Measurements from ENCODE around the gene C1orf226. TPM values are rescaled to one million over a fixed set of nuclear protein-coding genes. Genes with fewer than 3 reads are reported as not detected.
"Not testable (repeated sequence)": the region's sequence is repeated elsewhere in the genome, so short reads cannot be mapped to it uniquely, and the experiment has no call there.

The C1orf226 gene
- under 1 TPM in 2 of 3 donors, not detected in 1; 0.10 to 0.11 TPM for total RNA-seq

GRCh38 chr1:162381383-162381782 lies at the start of gene C1orf226:
C1orf226 (plus strand) TSS chr1:162381728; CDS start chr1:162381902, 174 bp downstream.
- H3K4me1 Mint-ChIP-seq (ENCODE audit: low read depth), result no peaks in the 10 kb centered on the region
- ATAC-seq (no peak), DNase-seq (no peak)
- no peaks in the 10 kb centered on the region for H3K27me3 Mint-ChIP-seq (ENCODE audit: low read depth)
- no peaks in the 10 kb centered on the region for H3K36me3 Mint-ChIP-seq (ENCODE audit: insufficient read depth)
- H3K4me3 Mint-ChIP-seq, result no peak within 1 kb of the TSS
- H3K9me3 Mint-ChIP-seq, result no peaks in the 10 kb centered on the region

- ATAC-seq (no peak), DNase-seq (no peak)
- H3K4me3 Mint-ChIP-seq, result no peak overlapping the region
- H3K36me3 Mint-ChIP-seq (ENCODE audit: insufficient read depth), result no peaks in the 10 kb centered on the region
- H3K9me3 Mint-ChIP-seq, result no peaks in the 10 kb centered on the region
- H3K27me3 Mint-ChIP-seq (ENCODE audit: low read depth), result peaks cover 12% of the 10 kb centered on the region
- H3K4me1 Mint-ChIP-seq (ENCODE audit: low read depth), result no peaks in the 10 kb centered on the region
Observed at GRCh38 chr1:162333991-162334390, 47.5 kb upstream of the C1orf226 start.

DNA sequence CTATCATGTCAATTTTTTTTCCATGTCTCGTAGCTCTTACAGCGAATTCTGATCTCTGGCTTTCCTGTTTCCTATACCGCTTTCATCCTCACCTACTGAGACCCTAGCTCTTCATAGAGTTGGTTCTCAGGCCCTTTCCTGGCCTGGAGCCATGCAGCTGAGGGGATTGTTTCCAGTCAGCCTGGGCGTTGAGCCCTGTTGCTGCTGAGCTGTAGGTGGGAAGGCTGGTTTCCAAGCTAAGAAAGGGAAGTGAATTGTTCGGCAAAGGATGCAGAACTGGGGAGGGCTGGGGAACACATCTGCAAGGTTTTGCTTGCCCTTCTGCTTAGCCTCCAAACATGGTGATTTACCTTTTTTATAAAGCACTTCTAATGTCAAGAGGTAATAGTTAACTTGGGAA lies 46.4 kb upstream of the C1orf226 start:
- DNase-seq (no peak), ATAC-seq (no peak)
- Mint-ChIP-seq H3K4me1 (ENCODE audit: low read depth) (no peaks in the 10 kb centered on the region), H3K27me3 (ENCODE audit: low read depth) (peaks cover 12% of the 10 kb centered on the region), H3K36me3 (ENCODE audit: insufficient read depth) (no peaks in the 10 kb centered on the region), H3K4me3 (no peak overlapping the region), H3K9me3 (no peaks in the 10 kb centered on the region)

DNA sequence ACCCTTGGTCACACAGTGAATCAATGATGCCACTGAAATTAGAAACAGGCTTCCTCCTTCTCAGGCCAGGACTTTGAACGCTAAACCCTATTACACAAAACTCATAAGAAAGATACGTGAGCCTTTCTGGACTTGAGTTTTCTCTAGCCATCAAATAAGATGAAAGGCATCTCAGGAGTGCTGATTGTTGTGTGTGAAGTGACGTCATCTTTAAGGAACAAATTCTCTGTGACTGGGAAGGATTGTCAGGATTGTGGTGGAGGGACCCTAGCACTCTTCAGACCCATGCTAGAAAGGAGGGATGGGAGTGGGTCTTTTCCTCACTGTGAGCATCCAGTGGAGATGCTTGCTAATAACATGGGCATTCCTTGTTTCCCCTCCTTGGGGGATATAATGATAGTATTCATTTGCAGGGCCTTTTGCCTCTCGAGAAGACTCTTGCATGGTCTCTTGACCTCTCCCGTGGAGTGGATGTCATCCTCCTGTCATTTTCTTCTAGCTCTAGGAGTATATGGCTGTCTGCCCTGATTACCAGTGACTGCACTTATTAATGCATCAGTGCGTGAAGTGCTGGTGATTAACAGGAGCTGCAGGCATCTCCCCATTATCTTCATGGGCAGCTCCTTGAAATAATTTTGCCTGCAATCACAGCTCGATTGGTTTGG lies 44.8 kb upstream of the C1orf226 start:
- no peaks in the 10 kb centered on the region for H3K4me1 Mint-ChIP-seq (ENCODE audit: low read depth)
- peaks cover 15% of the 10 kb centered on the region for H3K27me3 Mint-ChIP-seq (ENCODE audit: low read depth)
- ATAC-seq, result no peak
- no peaks in the 10 kb centered on the region for H3K36me3 Mint-ChIP-seq (ENCODE audit: insufficient read depth)
- DNase-seq, result no peak
- no peak overlapping the region for H3K4me3 Mint-ChIP-seq
- H3K9me3 Mint-ChIP-seq, result no peaks in the 10 kb centered on the region

DNA sequence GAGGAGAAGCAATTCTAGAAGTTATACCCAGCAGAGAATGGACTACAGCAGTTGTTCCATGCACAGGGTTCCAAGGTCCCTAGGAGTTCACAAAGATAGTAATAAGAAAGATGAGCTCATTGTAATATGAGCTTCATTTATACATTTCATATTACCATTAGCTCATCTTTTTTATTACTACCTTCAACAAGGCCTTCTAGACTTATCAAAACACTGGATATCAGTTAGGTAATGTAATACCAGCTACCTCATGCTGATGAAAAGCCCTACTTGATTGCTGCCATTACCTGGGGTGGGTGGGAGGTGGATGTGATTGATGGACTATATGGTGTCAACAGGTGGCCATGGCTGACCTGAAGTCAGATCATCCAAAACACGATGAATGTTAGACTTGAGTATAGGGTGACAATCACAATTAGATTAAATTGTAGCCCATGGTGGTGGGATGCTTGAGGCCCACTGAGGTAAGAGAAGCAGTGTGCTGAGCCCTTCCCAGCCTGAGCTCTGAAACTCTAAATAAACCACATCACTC lies 39.0 kb upstream of the C1orf226 start:
- H3K4me1 Mint-ChIP-seq (ENCODE audit: low read depth), result no peaks in the 10 kb centered on the region
- H3K36me3 Mint-ChIP-seq (ENCODE audit: insufficient read depth), result no peaks in the 10 kb centered on the region
- no peak for DNase-seq
- no peak for ATAC-seq
- no peak overlapping the region for H3K4me3 Mint-ChIP-seq
- H3K27me3 Mint-ChIP-seq (ENCODE audit: low read depth), result peaks cover 9% of the 10 kb centered on the region
- H3K9me3 Mint-ChIP-seq, result no peaks in the 10 kb centered on the region

DNA sequence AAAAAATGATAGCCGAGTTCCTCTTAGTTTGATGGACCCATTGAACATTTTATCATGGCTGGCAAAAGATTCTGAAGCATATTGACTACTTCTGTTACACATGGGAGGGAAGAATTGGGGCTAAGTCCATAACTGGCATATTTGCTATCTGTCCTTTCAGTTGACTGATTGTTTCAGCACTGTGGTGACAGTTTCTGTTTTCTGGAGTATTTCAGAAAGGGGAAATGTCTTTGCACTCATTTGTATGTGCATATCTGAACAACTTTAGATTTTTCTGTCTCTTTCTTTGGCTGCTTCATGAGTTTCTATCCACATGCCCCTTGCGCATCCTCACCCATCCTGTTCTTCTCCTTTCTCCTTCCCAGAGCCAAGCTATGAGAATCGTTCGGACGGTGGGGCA lies 38.1 kb upstream of the C1orf226 start:
- H3K9me3 Mint-ChIP-seq, result no peaks in the 10 kb centered on the region
- H3K4me3 Mint-ChIP-seq, result no peak overlapping the region
- no peak for DNase-seq
- no peak for ATAC-seq
- H3K4me1 Mint-ChIP-seq (ENCODE audit: low read depth), result no peaks in the 10 kb centered on the region
- no peaks in the 10 kb centered on the region for H3K36me3 Mint-ChIP-seq (ENCODE audit: insufficient read depth)
- peaks cover 12% of the 10 kb centered on the region for H3K27me3 Mint-ChIP-seq (ENCODE audit: low read depth)

GRCh38 chr1:162347281-162347680 lies 34.2 kb upstream of the C1orf226 start:
- Mint-ChIP-seq H3K36me3 (ENCODE audit: insufficient read depth) (no peaks in the 10 kb centered on the region), H3K4me1 (ENCODE audit: low read depth) (no peaks in the 10 kb centered on the region), H3K4me3 (no peak overlapping the region), H3K9me3 (no peaks in the 10 kb centered on the region), H3K27me3 (ENCODE audit: low read depth) (peaks cover 8% of the 10 kb centered on the region)
- ATAC-seq (no peak), DNase-seq (no peak)

DNA sequence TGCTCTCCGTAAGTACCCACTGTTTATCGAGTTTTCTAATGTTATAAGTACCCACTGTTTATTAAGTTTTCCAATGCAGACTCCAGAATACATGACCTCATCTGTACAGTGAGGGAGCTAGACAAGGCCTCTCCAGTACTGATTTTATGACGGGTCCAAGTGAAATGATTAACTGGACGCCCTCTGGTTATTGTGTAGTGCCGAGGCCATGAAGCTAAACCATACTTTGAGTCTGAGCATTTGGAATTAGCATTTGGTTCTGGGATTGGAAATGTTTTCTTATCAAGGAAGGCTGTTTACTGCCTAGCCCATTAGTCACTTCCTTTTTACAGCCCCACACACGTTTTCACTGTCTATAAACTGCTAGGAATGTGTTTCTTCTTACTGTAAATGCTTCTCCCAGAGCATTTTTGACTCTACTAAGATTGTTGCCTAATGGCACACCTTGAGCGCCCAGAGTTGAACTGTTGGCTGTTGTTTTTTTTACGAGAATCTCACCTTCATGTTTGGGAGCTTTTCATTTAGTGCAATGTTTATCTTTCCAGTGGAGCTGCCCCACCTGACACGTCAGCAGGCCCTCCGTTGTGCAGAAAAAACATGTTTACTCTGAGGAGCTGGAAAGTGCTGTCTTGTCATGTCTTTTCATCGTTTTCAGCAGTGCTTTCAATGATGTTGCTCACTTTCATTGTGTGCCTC lies 31.7 kb upstream of the C1orf226 start:
- no peaks in the 10 kb centered on the region for H3K4me1 Mint-ChIP-seq (ENCODE audit: low read depth)
- H3K9me3 Mint-ChIP-seq, result no peaks in the 10 kb centered on the region
- no peak for DNase-seq
- peaks cover 20% of the 10 kb centered on the region for H3K27me3 Mint-ChIP-seq (ENCODE audit: low read depth)
- H3K4me3 Mint-ChIP-seq, result no peak overlapping the region
- H3K36me3 Mint-ChIP-seq (ENCODE audit: insufficient read depth), result no peaks in the 10 kb centered on the region
- no peak for ATAC-seq

DNA sequence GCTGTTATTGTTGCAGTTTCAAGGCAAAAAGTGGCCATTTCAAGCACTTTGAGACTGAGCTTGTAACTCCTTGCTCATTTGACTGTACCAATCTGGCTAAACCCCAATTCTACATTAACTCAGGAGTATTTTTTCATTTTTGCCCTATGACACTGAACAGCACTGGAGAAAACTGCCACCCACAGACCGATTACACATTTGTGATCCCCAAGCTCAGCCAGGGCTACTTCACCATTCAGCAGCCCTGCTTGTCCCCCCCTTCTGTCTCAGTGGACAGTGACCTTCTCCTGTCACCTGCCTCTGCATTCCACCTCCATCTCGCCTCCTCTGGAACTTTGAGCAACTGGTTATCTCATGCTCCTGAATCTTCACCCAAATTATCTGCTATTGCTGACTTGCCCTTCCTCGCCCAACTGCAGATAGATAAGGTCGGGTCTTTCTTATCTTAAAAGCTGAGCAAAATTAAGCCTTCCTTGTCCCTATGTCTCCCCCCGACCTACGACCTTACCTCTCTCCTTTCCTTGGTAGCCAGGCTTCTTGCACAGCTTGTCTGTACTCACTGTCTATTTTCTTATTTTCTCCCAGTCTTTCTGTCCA lies 30.2 kb upstream of the C1orf226 start:
- Mint-ChIP-seq H3K27me3 (ENCODE audit: low read depth) (peaks cover 22% of the 10 kb centered on the region), H3K4me1 (ENCODE audit: low read depth) (no peaks in the 10 kb centered on the region), H3K4me3 (no peak overlapping the region), H3K9me3 (no peaks in the 10 kb centered on the region), H3K36me3 (ENCODE audit: insufficient read depth) (no peaks in the 10 kb centered on the region)
- no peak for DNase-seq
- ATAC-seq, result no peak

DNA sequence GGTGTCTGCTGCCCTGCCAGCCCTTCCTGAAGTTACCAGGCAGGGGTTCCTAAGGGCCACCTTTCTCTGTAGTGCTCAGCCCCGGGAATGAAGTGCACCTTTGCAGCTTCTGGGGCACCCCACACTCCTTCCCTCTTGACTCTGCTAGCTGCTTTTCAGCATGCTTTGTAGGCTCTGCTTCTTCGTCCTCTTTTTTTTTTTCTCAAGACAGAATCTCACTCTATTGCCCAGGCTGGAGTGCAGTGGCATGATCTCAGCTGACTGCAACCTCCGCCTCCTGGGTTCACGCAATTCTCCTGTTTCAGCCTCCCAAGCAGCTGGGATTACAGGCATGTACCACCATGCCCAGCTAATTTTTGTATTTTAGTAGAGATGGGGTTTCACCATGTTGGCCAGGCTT lies 29.7 kb upstream of the C1orf226 start:
- not testable (repeated sequence) for DNase-seq; H3K4me1 Mint-ChIP-seq (ENCODE audit: low read depth); H3K9me3 Mint-ChIP-seq; H3K4me3 Mint-ChIP-seq; H3K36me3 Mint-ChIP-seq (ENCODE audit: insufficient read depth); ATAC-seq
- peaks cover 23% of the 10 kb centered on the region for H3K27me3 Mint-ChIP-seq (ENCODE audit: low read depth)

GRCh38 chr1:162353078-162353477 lies 28.4 kb upstream of the C1orf226 start:
- H3K4me1 Mint-ChIP-seq (ENCODE audit: low read depth), result no peaks in the 10 kb centered on the region
- no peak for ATAC-seq

GRCh38 chr1:162353702-162354101 lies 27.8 kb upstream of the C1orf226 start:
- no peaks in the 10 kb centered on the region for H3K9me3 Mint-ChIP-seq
- H3K27me3 Mint-ChIP-seq (ENCODE audit: low read depth), result peaks cover 25% of the 10 kb centered on the region
- H3K4me3 Mint-ChIP-seq, result no peak overlapping the region
- ATAC-seq (no peak), DNase-seq (no peak)
- H3K4me1 Mint-ChIP-seq (ENCODE audit: low read depth), result no peaks in the 10 kb centered on the region
- no peaks in the 10 kb centered on the region for H3K36me3 Mint-ChIP-seq (ENCODE audit: insufficient read depth)

More at GRCh38 chr1:162353078-162353477, 28.4 kb upstream of the C1orf226 start:
- Mint-ChIP-seq H3K4me3 (no peak overlapping the region), H3K27me3 (ENCODE audit: low read depth) (peaks cover 26% of the 10 kb centered on the region), H3K9me3 (no peaks in the 10 kb centered on the region), H3K36me3 (ENCODE audit: insufficient read depth) (no peaks in the 10 kb centered on the region)
- DNase-seq, result no peak

GRCh38 chr1:162357681-162358266 lies 23.8 kb upstream of the C1orf226 start:
- no peaks in the 10 kb centered on the region for H3K4me1 Mint-ChIP-seq (ENCODE audit: low read depth)
- no peak overlapping the region for H3K4me3 Mint-ChIP-seq
- peaks cover 19% of the 10 kb centered on the region for H3K27me3 Mint-ChIP-seq (ENCODE audit: low read depth)
- DNase-seq (no peak), ATAC-seq (no peak)
- no peaks in the 10 kb centered on the region for H3K9me3 Mint-ChIP-seq
- no peaks in the 10 kb centered on the region for H3K36me3 Mint-ChIP-seq (ENCODE audit: insufficient read depth)

GRCh38 chr1:162358928-162359327 lies 22.6 kb upstream of the C1orf226 start:
- Mint-ChIP-seq H3K4me3 (no peak overlapping the region), H3K36me3 (ENCODE audit: insufficient read depth) (no peaks in the 10 kb centered on the region), H3K27me3 (ENCODE audit: low read depth) (peaks cover 14% of the 10 kb centered on the region), H3K4me1 (ENCODE audit: low read depth) (no peaks in the 10 kb centered on the region), H3K9me3 (no peaks in the 10 kb centered on the region)
- DNase-seq, result no peak
- ATAC-seq, result no peak
